AG08395 (cell line): ENCODE measurements around the gene OR9K2.
"Not testable (repeated sequence)": the region's sequence is repeated elsewhere in the genome, so short reads cannot be mapped to it uniquely, and the experiment has no call there.

Source experiments
- DNase-seq: peaks from one replicate; pipeline ENCODE4 v3.0.0; 2012; ENCODE audit warnings: mixed read lengths, low spot score

Gene OR9K2

GRCh38 chr12:55126106-55126505 lies at the start of gene OR9K2:
Gene OR9K2 (plus strand): TSS chr12:55126406. CDS start chr12:55129835, 3,429 bp downstream.
- no peak for DNase-seq

GRCh38 chr12:55092579-55092978 lies 33.6 kb upstream of the OR9K2 start:
- no peak for DNase-seq

GRCh38 chr12:55112378-55112875 lies 13.8 kb upstream of the OR9K2 start:
- no peak for DNase-seq

- DNase-seq, result no peak
Observed at GRCh38 chr12:55116152-55116551, 10.1 kb upstream of the OR9K2 start.

- no peak for DNase-seq
Observed at GRCh38 chr12:55132816-55133215, 6.6 kb downstream of the OR9K2 start.

GRCh38 chr12:55142669-55143565 lies 16.7 kb downstream of the OR9K2 start:
- peak; percentile 4 for DNase-seq

GRCh38 chr12:55143566-55143870 lies 17.3 kb downstream of the OR9K2 start:
- no peak for DNase-seq

GRCh38 chr12:55167010-55167640 lies 40.9 kb downstream of the OR9K2 start:
- not testable (repeated sequence) for DNase-seq

GRCh38 chr12:55171445-55171844 lies 45.2 kb downstream of the OR9K2 start:
- no peak for DNase-seq

GRCh38 chr12:55171846-55172245 lies 45.6 kb downstream of the OR9K2 start:
- not testable (repeated sequence) for DNase-seq

- no peak for DNase-seq
Observed at GRCh38 chr12:55172686-55173085, 46.5 kb downstream of the OR9K2 start.

- DNase-seq, result no peak
Observed at GRCh38 chr12:55173456-55173855, 47.2 kb downstream of the OR9K2 start.
